BJ (cell line): ENCODE measurements around the gene DAB2IP. TPM values are rescaled to one million over a fixed set of nuclear protein-coding genes. Genes with fewer than 3 reads are reported as not detected.
"Not testable (repeated sequence)": the region's sequence is repeated elsewhere in the genome, so short reads cannot be mapped to it uniquely, and the experiment has no call there.

ENCODE experiments used
- CTCF ChIA-PET: fragments of 350-600 bp; formaldehyde crosslinking; extraction: SDS; loops from one replicate; lab custom pipeline; 2021; ENCODE audit warnings: antibody characterized with exemption, inconsistent platforms; lab: Yijun Ruan, JAX
- POLR2A ChIA-PET: fragments of 300-600 bp; sonication (Branson Sonifier 250); formaldehyde crosslinking; extraction: SDS; loops from one replicate; lab custom pipeline; 2021; ENCODE audit warnings: antibody characterized with exemption; lab: Charles Lee
- DNase-seq: peaks from one replicate; pipeline ENCODE4 v3.0.0-alpha.2; 2011; ENCODE audit warnings: low read depth
- H3K27me3 ChIP-seq: 2 replicates; pipeline ENCODE4 v1.6.0; 2011; ENCODE audit warnings: low read length; ENCODE audit not compliant: control insufficient read depth, insufficient read depth
- H3K36me3 ChIP-seq: 2 replicates; pipeline ENCODE4 v1.5.1; 2011; ENCODE audit warnings: low read length; ENCODE audit not compliant: control insufficient read depth, insufficient read depth
- H3K4me3 ChIP-seq: 2 replicates; pipeline ENCODE4 v1.5.1; 2011; ENCODE audit warnings: low read depth, mild to moderate bottlenecking, control low read depth, low read length
- CTCF ChIP-seq: IDR thresholded peaks from 2 replicates; pipeline ENCODE4 v1.5.1; 2011; ENCODE audit warnings: low read depth, mild to moderate bottlenecking, control low read depth, inconsistent platforms, low read length, moderate library complexity; ENCODE audit not compliant: insufficient read depth
- polyA plus RNA-seq: library from polyadenylated mRNA; depleted of rRNA; stranded (reverse); fragments of >200 nt; gene quantifications from 2 replicates; pipeline ENCODE4 v1.2.3, GENCODE V29; 2011

DAB2IP gene
- polyA plus RNA-seq, 1 experiment = 38.1 TPM

GRCh38 chr9:121790841-121791240 is 139.4 kb downstream of the DAB2IP start:
- ChIA-PET CTCF (no interaction called here), POLR2A (no interaction called here)

GRCh38 chr9:121792476-121792875 is 141.0 kb downstream of the DAB2IP start:
- H3K4me3 ChIP-seq, H3K27me3 ChIP-seq, CTCF ChIA-PET, H3K36me3 ChIP-seq, POLR2A ChIA-PET, DNase-seq: not testable (repeated sequence)

More at GRCh38 chr9:121790841-121791240, 139.4 kb downstream of the DAB2IP start:
- Histone ChIP-seq H3K4me3 (no peak overlapping the region), H3K27me3 (no peaks in the 10 kb centered on the region), H3K36me3 (peaks cover 3% of the 10 kb centered on the region; the same call in 1 of the 2 replicates)
- DNase-seq = no peak
- no peak for TF ChIP-seq CTCF

GRCh38 chr9:121794334-121794733 is 142.9 kb downstream of the DAB2IP start:
- POLR2A ChIA-PET, CTCF ChIA-PET, H3K4me3 ChIP-seq, H3K36me3 ChIP-seq, DNase-seq, H3K27me3 ChIP-seq: not testable (repeated sequence)

- CTCF ChIA-PET = no interaction called here
- no peaks in the 10 kb centered on the region for H3K36me3 ChIP-seq
- POLR2A ChIA-PET = no interaction called here
- H3K27me3 ChIP-seq = peaks cover 3% of the 10 kb centered on the region
- no peak overlapping the region for H3K4me3 ChIP-seq
- no peak for TF ChIP-seq CTCF
- DNase-seq = no peak
Observed at GRCh38 chr9:121797081-121797480, 145.6 kb downstream of the DAB2IP start.

GRCh38 chr9:121798941-121799340 is 147.5 kb downstream of the DAB2IP start:
- TF ChIP-seq CTCF = no peak
- no peaks in the 10 kb centered on the region for H3K36me3 ChIP-seq
- no peak for DNase-seq
- CTCF ChIA-PET = no interaction called here
- POLR2A ChIA-PET = no interaction called here
- no peak overlapping the region for H3K4me3 ChIP-seq
- H3K27me3 ChIP-seq = peaks cover 8% of the 10 kb centered on the region

- POLR2A ChIA-PET = no interaction called here
- CTCF ChIA-PET = no interaction called here
- TF ChIP-seq CTCF = no peak
Observed at GRCh38 chr9:121800376-121800775, 148.9 kb downstream of the DAB2IP start.

More at GRCh38 chr9:121800376-121800775, 148.9 kb downstream of the DAB2IP start:
- Histone ChIP-seq H3K36me3 (no peaks in the 10 kb centered on the region), H3K4me3 (no peak overlapping the region), H3K27me3 (peaks cover 8% of the 10 kb centered on the region)
- no peak for DNase-seq
